ENCODE measurements around the gene STIM2.

DNA sequence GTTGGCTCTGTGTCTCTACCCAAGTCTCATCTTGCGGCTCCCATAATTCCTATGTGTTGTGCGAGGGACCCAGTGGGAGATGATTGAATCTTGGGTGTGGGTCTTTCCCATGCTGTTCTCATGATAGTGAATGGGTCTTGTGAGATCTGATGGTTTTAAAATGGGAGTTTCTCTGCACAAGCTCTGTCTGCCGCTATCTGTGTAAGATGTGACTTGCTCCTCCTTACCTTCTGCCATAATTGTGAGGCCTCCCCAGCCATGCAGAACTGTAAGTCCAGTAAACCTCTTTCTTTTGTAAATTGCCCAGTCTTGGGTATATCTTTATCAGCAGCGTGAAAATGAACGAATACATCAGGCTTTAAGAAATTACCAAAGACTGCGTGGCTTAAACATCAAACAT, 31.2 kb downstream of the STIM2 start:
- TF ChIP-seq GATA3 (IDR thresholded peaks at IDR 0.05; ENCODE audit: low read depth, low read length) (no peak), GATA2 (IDR thresholded peaks at IDR 0.05; ENCODE audit: low read depth, low read length) (no peak)

Measured in SH-SY5Y (cell line).